Left ventricle myocardium superior (tissue), 1 donor: ENCODE data around the gene MRAP. TPM values are rescaled to one million over a fixed set of nuclear protein-coding genes. Genes with fewer than 3 reads are reported as not detected.
"Not testable (repeated sequence)": the region's sequence is repeated elsewhere in the genome, so short reads cannot be mapped to it uniquely, and the experiment has no call there.

Experiments
- ATAC-seq: fragments of 200-7000 bp; cut with Tn5 transposase; one replicate; pipeline ENCODE4 v1.9.1; 2020; ENCODE audit warnings: mild to moderate bottlenecking, moderate library complexity
- DNase-seq: peaks from one replicate; pipeline ENCODE4 v3.0.0-alpha.2; 2020
- intact Hi-C: fragments of 100-400 bp; cut with micrococcal nuclease; formaldehyde crosslinking; loops from one replicate; pipeline ENCODE4 v1.11.0; 2022
- total RNA-seq: library from RNA; stranded (reverse); fragmentation: NEBNext Ultra II Directional; extraction: Animal tissue kit (Norgen Biotek cat#: 25700); gene quantifications from one replicate; pipeline ENCODE4 v1.2.1, GENCODE V29; 2021
- donor health status: DM: no; HTN: yes; CAD: no; lungs with severe emphysema.

The MRAP gene
- total RNA-seq, 1 donor from 2014 or later: 0.37 TPM

DNA sequence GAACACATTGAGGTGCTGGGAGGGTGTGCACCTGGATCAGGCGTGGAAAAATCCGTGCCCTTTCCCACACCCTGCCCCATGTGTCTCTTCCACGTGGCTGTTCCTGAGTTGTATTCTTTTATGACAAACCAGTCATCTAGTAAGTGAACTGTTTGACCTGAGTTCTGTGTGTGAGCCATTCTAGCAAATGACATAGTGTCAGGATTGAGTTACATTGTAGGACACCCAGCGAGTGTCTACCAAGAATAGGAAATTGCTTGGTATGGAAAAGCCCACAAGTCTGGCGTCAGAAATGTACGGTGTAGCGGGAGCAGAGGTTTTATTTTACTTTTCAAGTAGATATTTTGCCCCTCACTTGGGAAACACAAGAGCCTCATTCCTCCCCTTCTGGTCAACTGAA is 1.2 kb upstream of the MRAP start:
- DNase-seq (no peak), ATAC-seq (no peak)
- intact Hi-C loops: no loop called here

DNA sequence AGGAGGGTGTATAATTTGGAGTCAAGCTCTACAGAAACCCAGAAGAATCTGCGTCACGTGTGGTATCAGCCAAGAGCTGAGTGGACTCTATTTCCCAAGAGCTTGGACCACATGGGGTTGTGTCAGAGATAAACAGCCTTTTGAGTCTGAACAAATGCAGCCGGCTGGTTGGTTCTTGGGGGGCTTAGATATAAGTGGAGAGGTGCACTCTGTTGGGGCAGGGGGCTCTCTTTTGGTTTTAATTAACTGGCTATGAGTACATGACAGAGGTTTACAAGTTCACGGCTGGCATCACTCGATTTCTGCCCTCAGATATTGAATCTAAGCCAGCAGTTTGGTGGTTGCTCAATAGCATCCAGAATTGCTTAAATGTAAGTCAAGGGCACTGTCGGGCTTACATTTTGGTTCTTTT is 501 bp upstream of the MRAP start:
- intact Hi-C loops: no loop called here
- DNase-seq (no peak), ATAC-seq (peak; percentile 77)

GRCh38 chr21:32299695-32300094 is 1.0 kb downstream of the MRAP start:
- DNase-seq: no peak
- ATAC-seq: no peak
- intact Hi-C loops: no loop called here

- ATAC-seq: no peak
- intact Hi-C loops: no loop called here
- no peak for DNase-seq
These were observed 1.5 kb downstream of the MRAP start for GRCh38 chr21:32300117-32300681.

- DNase-seq (no peak), ATAC-seq (no peak)
- intact Hi-C loops: no loop called here
These were observed 2.9 kb downstream of the MRAP start for GRCh38 chr21:32301596-32301995.

GRCh38 chr21:32302560-32302959 is 3.9 kb downstream of the MRAP start:
- no peak for ATAC-seq
- no peak for DNase-seq
- intact Hi-C loops: no loop called here

DNA sequence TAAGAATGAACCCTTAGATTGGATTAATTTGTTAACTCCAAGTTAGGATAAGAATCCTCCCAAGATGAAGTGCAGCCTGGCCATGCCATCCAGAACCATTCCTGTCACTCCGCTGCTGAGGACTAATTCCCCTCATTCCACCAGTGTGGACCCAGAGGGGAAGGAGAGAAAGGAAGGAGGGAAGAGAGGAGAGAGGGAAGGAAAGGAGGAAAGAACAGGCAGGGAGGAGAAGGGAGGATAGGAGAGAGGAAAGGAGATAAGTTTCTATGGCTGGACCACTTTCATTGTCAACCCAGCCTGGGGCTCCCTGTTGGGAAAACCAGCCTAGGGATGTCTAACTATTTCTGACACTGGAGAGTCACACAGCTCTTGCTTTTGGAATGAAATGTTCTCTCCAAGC is 4.7 kb downstream of the MRAP start:
- no peak for DNase-seq
- intact Hi-C loops: no loop called here
- ATAC-seq: no peak

- DNase-seq: no peak
- ATAC-seq: no peak
- intact Hi-C loops: no loop called here
These were observed 6.3 kb downstream of the MRAP start for GRCh38 chr21:32304998-32305397.

- ATAC-seq (peak; percentile 45), DNase-seq (no peak)
- intact Hi-C loops: no loop called here
These were observed 7.5 kb downstream of the MRAP start for GRCh38 chr21:32306021-32306780.

DNA sequence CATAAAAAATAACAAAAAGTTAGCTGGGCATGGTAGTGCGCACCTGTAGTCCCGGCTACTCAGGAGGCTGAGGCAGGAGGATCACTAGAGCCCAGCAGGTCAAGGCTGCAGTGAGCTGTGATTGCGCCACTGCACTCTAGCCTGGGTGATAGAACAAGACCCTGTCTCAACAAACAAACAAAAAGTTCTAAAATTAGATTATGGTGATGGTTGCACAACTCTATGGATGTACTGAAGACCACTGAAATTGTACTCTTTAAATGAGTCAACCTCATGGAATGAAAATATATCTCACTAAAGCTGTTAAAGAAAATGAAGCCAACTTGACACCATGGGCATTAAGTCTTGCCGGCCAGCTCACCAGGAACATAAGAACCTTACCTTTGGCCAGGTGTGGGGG is 9.1 kb downstream of the MRAP start:
- ATAC-seq (no peak), DNase-seq (no peak)
- intact Hi-C loops: no loop called here

- ATAC-seq (no peak), DNase-seq (no peak)
- intact Hi-C loops: no loop called here
These were observed 10.0 kb downstream of the MRAP start for GRCh38 chr21:32308696-32309095.

- intact Hi-C loops: no loop called here
- DNase-seq (no peak), ATAC-seq (no peak)
These were observed 11.3 kb downstream of the MRAP start for GRCh38 chr21:32309906-32310460.

DNA sequence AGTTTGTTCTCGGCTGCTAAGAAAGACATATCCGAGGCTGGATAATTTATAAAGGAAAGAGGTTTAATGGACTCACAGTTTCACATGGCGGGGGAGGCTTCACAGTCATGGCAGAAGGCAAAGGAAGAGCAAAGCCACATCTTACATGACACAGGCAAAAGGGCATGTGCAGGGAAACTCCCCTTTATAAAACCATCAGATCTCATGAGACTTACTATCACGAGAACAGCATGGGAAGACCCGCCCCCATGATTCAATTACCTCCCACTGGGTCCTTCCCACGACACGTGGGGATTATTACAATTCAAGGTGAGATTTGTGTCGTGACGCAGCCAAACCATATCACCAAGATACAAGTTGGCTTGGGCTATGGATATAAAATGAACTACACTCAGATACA is 12.3 kb downstream of the MRAP start:
- DNase-seq, ATAC-seq, intact Hi-C loops: not testable (repeated sequence)

GRCh38 chr21:32311621-32312020 is 13.0 kb downstream of the MRAP start:
- intact Hi-C loops: no loop called here
- ATAC-seq: no peak
- no peak for DNase-seq

DNA sequence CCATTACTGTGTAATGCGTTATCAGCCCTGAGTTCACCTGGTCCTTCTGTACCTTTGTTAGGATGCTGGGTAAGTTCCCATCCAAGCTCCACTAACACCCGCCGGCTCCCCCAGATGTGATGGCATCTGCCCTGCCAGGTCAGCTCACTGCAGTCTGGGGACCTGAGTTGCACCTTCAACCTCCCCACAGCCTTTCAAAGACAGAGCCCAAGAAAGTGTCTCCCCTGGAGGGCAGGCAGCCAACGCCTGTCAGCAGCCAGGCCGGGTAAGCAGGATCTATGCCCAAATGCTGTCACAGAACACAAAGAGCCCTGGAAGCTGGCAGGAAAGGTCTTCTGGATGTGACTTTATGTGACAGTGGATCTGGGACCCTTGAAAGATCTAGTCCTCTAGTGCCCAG is 13.7 kb downstream of the MRAP start:
- intact Hi-C loops: no loop called here
- peak; percentile 74 for DNase-seq

DNA sequence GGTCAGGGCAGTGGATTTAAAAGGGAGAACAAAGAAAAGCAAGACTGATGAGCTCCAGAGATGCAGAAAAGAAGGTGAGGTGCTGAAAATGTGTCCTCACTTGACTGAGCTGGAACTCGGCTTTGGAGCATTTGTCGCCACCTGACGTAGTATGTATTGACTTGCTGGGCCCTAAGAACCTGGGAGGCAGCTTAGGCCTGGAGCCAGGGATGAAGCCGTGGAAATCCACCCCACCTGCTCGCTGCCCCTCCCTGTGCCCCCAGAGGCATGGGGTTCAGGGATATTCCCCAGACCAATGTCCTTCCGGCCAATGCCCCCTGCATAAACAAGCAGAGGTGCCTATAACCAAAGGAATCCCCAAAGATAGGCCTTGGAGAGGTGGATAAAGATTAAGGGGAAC is 14.3 kb downstream of the MRAP start:
- intact Hi-C loops: no loop called here
- ATAC-seq: no peak
- DNase-seq: no peak

More for the DNA sequence above, 13.7 kb downstream of the MRAP start:
- peak; percentile 88 for ATAC-seq

DNA sequence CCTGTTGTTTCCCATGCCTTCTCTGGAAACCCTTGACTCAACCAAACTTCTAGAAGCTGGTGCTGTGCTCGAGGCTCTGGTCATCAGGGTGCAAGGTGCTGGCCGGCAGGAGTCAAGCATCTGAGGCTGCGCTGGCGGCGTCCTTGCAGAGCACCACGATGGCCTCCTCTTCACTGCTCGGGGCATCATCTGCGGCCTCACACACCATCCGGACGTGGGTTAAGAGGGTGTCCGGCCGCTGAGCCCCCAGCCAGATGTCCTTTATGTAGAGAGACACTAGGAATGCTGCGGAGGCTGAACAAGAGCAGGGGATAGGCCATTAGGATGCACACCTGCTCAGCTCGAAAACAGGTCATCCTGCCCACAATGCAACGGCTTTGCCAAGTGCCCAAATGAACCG is 16.2 kb downstream of the MRAP start:
- DNase-seq (no peak), ATAC-seq (no peak)
- intact Hi-C loops: no loop called here

DNA sequence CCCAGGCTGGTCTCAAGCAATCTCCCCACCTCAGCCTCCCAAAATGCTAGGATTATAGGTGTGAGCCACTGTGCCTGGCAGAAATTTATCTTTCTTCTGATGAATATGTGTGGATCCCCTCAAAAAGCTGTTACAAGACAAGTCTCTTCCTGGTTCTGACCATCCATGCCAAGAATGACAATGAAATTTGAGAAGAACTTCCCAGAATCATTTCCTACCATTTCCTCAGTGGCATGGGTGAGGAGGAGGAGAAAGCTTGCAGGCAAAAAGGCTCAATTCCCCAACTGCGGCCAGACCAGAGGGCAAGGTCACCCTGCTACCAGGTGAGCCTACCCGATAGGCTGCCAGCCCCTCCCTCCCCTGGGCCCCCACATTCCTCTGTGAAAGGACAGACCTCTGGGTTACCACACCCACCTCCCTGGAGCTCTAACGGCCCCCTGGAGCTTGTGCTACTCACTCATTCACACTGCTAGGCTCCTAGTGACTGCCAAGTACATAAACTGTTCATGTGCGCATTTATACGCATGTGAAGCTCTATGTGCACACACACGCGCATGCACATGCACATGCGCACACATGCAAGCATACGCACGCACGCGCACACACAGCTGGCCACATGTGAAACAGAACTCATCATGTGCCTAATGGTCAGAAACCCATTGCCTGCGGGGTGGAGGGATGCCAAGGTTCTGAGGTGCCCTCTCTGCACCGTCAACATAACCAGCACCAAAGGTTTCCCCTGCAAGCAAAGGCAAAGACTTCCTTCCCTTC is 17.0 kb downstream of the MRAP start:
- DNase-seq (no peak), ATAC-seq (no peak)
- intact Hi-C loops: no loop called here

DNA sequence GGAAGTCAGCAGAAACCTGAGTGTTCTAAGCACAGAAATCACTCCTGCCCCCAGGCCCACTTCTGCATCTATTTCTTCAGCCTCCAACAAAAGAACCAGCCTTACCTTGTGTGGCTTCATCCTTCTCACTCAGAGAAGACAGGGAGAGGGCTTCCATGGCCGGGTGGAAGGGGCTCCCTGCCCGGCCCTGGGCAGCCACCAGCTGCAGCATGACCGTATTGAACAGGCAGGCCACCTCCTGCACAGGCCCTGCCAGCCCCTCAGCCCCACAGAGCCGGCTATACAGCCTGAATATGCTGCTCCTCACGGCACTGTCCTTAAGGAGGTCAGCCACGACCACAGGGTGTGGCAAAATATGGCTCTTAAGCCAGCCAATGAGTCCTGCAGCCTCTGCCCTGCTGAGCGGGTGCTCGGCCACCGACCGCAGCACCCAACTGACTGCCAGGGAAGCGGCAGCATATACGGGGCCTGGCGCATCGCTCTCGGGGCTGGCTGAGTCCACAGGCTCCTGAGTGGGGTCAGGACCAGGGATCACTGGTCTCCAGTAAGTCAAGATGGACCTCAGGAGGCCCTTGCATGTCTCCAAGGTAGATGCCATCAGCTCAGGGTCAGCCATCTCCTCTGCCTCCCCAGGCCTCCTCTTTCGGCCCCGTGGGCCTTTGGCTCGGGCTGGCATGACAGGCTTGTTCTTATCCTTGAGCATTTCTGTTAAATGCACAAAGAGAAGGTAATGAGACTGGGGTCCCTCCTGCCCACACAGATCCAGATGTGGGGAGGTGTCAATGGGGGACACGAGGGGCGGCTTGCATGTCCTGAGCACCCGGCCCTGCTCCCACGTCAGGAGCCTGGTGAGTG is 17.9 kb downstream of the MRAP start:
- DNase-seq (no peak), ATAC-seq (no peak)
- intact Hi-C loops: no loop called here
